K562 (cell line): Measurements from ENCODE around the gene CELF4. TPM values are rescaled to one million over a fixed set of nuclear protein-coding genes. Genes with fewer than 3 reads are reported as not detected.

ENCODE experiments used
- ATAC-seq: fragments of 200-7000 bp; cut with Tn5 transposase; 3 replicates; pipeline ENCODE4 v1.9.1; 2020; ENCODE audit warnings: moderate library complexity
- BruUV-seq: library from RNA; stranded (reverse); fragments of 400-500 nt; replicated peaks from 2 replicates; lab custom pipeline; 2021; lab: Mats Ljungman, UMichigan
- CTCF ChIA-PET: fragments of 300-600 bp; formaldehyde crosslinking; extraction: SDS; loops from one replicate; lab custom pipeline; 2021; ENCODE audit warnings: low intra/inter-chr PET ratio; lab: Yijun Ruan, JAX
- POLR2A ChIA-PET: fragments of 300-600, 350-650 bp; sonication (Branson Sonifier 250); formaldehyde crosslinking; extraction: SDS; loops from one replicate; lab custom pipeline; 2021; ENCODE audit warnings: antibody characterized with exemption, inconsistent platforms; lab: Yijun Ruan, JAX
- DNase-seq, 4 experiments: peaks; one replicate each; pipeline versions ENCODE4 v3.0.0 to v3.0.0-alpha.2; 2011 to 2018; ENCODE audit warnings: low spot score in 3 of 4, mixed read lengths in 3 of 4; ENCODE audit errors: extremely low read depth in 1 of 4
- FAIRE-seq: peaks from 2 replicates; lab custom pipeline; 2011; peaks lifted over from hg19 to GRCh38; lab: Jason Lieb, UNC
- H2AFZ ChIP-seq: 2 replicates; pipeline ENCODE4 v1.6.0; 2011; ENCODE audit warnings: low read depth, low read length, control low read depth, inconsistent platforms
- H3K27ac ChIP-seq: fragments of 200-600 bp; 3 replicates; pipeline ENCODE4 v1.8.0; 2011; ENCODE audit warnings: low read depth, mild to moderate bottlenecking, control low read depth, inconsistent platforms, low read length, moderate library complexity, mixed read lengths; ENCODE audit errors: extremely low read depth
- H3K27me3 ChIP-seq, 2 experiments: fragments of 300-600 bp in 1 of 2; 2 replicates in 1 of 2; 3 replicates in 1 of 2; pipeline versions ENCODE4 v1.6.0 to v1.8.0; 2011; ENCODE audit warnings: inconsistent platforms in 2 of 2, low read length in 2 of 2, mild to moderate bottlenecking in 1 of 2, mixed read lengths in 1 of 2, moderate library complexity in 1 of 2; ENCODE audit not compliant: control insufficient read depth in 2 of 2, insufficient read depth in 2 of 2
- H3K36me3 ChIP-seq: fragments of 300-600 bp; 3 replicates; pipeline ENCODE4 v1.8.0; 2011; ENCODE audit warnings: mild to moderate bottlenecking, low read length, inconsistent platforms; ENCODE audit not compliant: control insufficient read depth, insufficient read depth
- H3K4me1 ChIP-seq, 2 experiments: fragments of 200-600 bp in 1 of 2; replicated peaks in 1 of 2; 2 replicates in 1 of 2; 3 replicates in 1 of 2; pipeline versions ENCODE4 v1.5.1 to v1.8.0; 2011; ENCODE audit warnings: inconsistent platforms in 2 of 2, low read length in 2 of 2, mild to moderate bottlenecking in 1 of 2, mixed read lengths in 1 of 2, moderate library complexity in 1 of 2; ENCODE audit not compliant: control insufficient read depth in 2 of 2, insufficient read depth in 2 of 2
- H3K4me2 ChIP-seq: 2 replicates; pipeline ENCODE4 v1.6.1; 2011; ENCODE audit warnings: low read length, control low read depth, inconsistent platforms, mixed read lengths; ENCODE audit not compliant: insufficient read depth
- H3K4me3 ChIP-seq: fragments of 200-600 bp; sonication (generic), shearing (Covaris generic); 2 replicates; pipeline ENCODE4 v1.5.1; 2016; ENCODE audit warnings: control low read depth, inconsistent platforms
- H3K79me2 ChIP-seq: fragments of 200-600 bp; 3 replicates; pipeline ENCODE4 v1.8.0; 2011; ENCODE audit warnings: low read length, inconsistent platforms; ENCODE audit not compliant: control insufficient read depth, insufficient read depth
- H3K9ac ChIP-seq, 2 experiments: 2 replicates each; pipeline versions ENCODE4 v1.6.0 to v1.6.1; 2011; ENCODE audit warnings: low read depth in 2 of 2, low read length in 2 of 2, control low read depth in 1 of 2, inconsistent platforms in 1 of 2, mild to moderate bottlenecking in 1 of 2, mixed read lengths in 1 of 2; ENCODE audit not compliant: insufficient read depth in 1 of 2
- H3K9me1 ChIP-seq: one replicate; pipeline ENCODE4 v1.6.0; 2011; ENCODE audit warnings: inconsistent platforms, mild to moderate bottlenecking, low read length, moderate library complexity; ENCODE audit not compliant: control insufficient read depth, insufficient read depth
- H3K9me3 ChIP-seq: replicated peaks from 2 replicates; pipeline ENCODE4 v1.5.1; 2011; ENCODE audit warnings: low read depth, low read length, inconsistent platforms; ENCODE audit not compliant: control insufficient read depth, insufficient read depth
- H4K20me1 ChIP-seq: replicated peaks from 2 replicates; pipeline ENCODE4 v1.6.1; 2011; ENCODE audit warnings: low read length, inconsistent platforms, mixed read lengths; ENCODE audit not compliant: control insufficient read depth, insufficient read depth
- FOXJ3 ChIP-seq: sonication (generic); formaldehyde crosslinking; IDR thresholded peaks from 2 replicates; pipeline ENCODE4 v1.4.0; 2020; ENCODE audit warnings: mild to moderate bottlenecking, missing genetic modification reagents
- GATA2 ChIP-seq: sonication (generic); formaldehyde crosslinking; IDR thresholded peaks from 2 replicates; pipeline ENCODE4 v1.4.0; 2020; ENCODE audit warnings: mild to moderate bottlenecking, missing genetic modification reagents
- HCFC1 ChIP-seq: IDR thresholded peaks from 2 replicates; pipeline ENCODE4 v1.6.1; 2012; ENCODE audit warnings: low read depth, low read length, improper control_type of control experiment
- KLF1 ChIP-seq: fragments of 450-650 bp; IDR thresholded peaks from 2 replicates; pipeline ENCODE4 v1.6.1; 2016; ENCODE audit warnings: missing genetic modification characterization, missing compliant biosample characterization
- MTA1 ChIP-seq: fragments of 450-650 bp; IDR thresholded peaks from 2 replicates; pipeline ENCODE4 v1.6.1; 2017; ENCODE audit warnings: borderline replicate concordance
- POLR2AphosphoS5 ChIP-seq: IDR thresholded peaks from 2 replicates; pipeline ENCODE4 v1.6.1; 2011; ENCODE audit warnings: mild to moderate bottlenecking, low read depth, low read length, moderate library complexity; ENCODE audit not compliant: control insufficient read depth, insufficient read depth
- PTTG1 ChIP-seq: fragments of 450-650 bp; IDR thresholded peaks from 2 replicates; pipeline ENCODE4 v1.6.1; 2016; ENCODE audit warnings: low read depth, mild to moderate bottlenecking, missing genetic modification characterization, missing compliant biosample characterization
- RBM34 ChIP-seq: fragments of 200-400 bp; formaldehyde crosslinking; IDR thresholded peaks from 2 replicates; pipeline ENCODE4 v1.6.1; 2018; ENCODE audit warnings: low read length, borderline replicate concordance; ENCODE audit not compliant: insufficient read depth
- SETDB1 ChIP-seq: IDR thresholded peaks from one replicate; pipeline ENCODE4 v1.6.1; 2012; ENCODE audit warnings: low read length, control low read depth, inconsistent platforms
- ZNF24 ChIP-seq: fragments of 450-650 bp; IDR thresholded peaks from 2 replicates; pipeline ENCODE4 v1.6.1; 2016
- ZNF354B ChIP-seq: fragments of 250-450 bp; sonication (Bioruptor Pico); IDR thresholded peaks from 2 replicates; pipeline ENCODE4 v1.4.0; 2020
- ZNF431 ChIP-seq: sonication (generic); formaldehyde crosslinking; IDR thresholded peaks from 2 replicates; pipeline ENCODE4 v1.8.0; 2022; ENCODE audit warnings: mild to moderate bottlenecking, missing genetic modification reagents
- ZNF551 ChIP-seq: fragments of 250-450 bp; sonication (Bioruptor Pico); IDR thresholded peaks from 2 replicates; pipeline ENCODE4 v1.5.0; 2021; ENCODE audit warnings: mild to moderate bottlenecking, moderate library complexity
- WGBS: fragments of 100-300 bp; shearing (Covaris generic); methylation state at CpG from one replicate; pipeline ENCODE4 v1.1.6; 2016; ENCODE audit warnings: low coverage, mixed read lengths; ENCODE audit not compliant: insufficient coverage; ENCODE audit errors: missing lambda C conversion rate; 5-methylcytosine and 5-hydroxymethylcytosine counted together
- in situ Hi-C: fragments of 300-500 bp; cut with MboI; formaldehyde crosslinking; loops from 4 replicates; pipeline ENCODE4 v1.15.0; 2018; ENCODE audit warnings: inconsistent platforms, mixed read lengths
- intact Hi-C: fragments of 100-400 bp; cut with micrococcal nuclease; formaldehyde crosslinking; loops from 2 replicates; pipeline ENCODE4 v1.14.2; 2022
- polyA plus RNA-seq, 8 experiments: library from polyadenylated mRNA; depleted of rRNA in 4 of 8; stranded (reverse) in 5 of 8; unstranded in 3 of 8; fragments of >200 nt; fragmentation: Nextera tagmentation in 2 of 8; fragmentation: Illumina TruSeq in 1 of 8; extraction: Ambion mirVana in 2 of 8; extraction: Trizol in 1 of 8; gene quantifications; 2 replicates each; pipeline versions ENCODE4 v1.2.1 to v1.2.3, GENCODE V29; 2011 to 2014; ENCODE audit warnings: inconsistent platforms in 1 of 8, missing spikeins in 1 of 8
- total RNA-seq, 7 experiments: library from RNA; depleted of rRNA in 6 of 7; stranded (reverse); fragments of >200 nt in 6 of 7; fragmentation: Illumina TruSeq in 2 of 7; extraction: Trizol in 2 of 7; gene quantifications; 2 replicates each; pipeline versions ENCODE4 v1.2.1 to v1.2.3, GENCODE V29; 2011 to 2021; ENCODE audit warnings: low replicate concordance in 1 of 7
- TF ChIP-seq, protein P1 (sequence below): fragments of 450-650 bp; IDR thresholded peaks from 2 replicates; pipeline ENCODE4 v1.6.1; 2016; ENCODE audit warnings: antibody characterized with exemption
- TF ChIP-seq, protein P2 (sequence below), 2 experiments: IDR thresholded peaks; 2 replicates each; pipeline ENCODE4 v1.6.1; 2011; ENCODE audit warnings: borderline replicate concordance in 1 of 2, control low read depth in 1 of 2, low read depth in 1 of 2, low read length in 1 of 2, mild to moderate bottlenecking in 1 of 2, mixed read lengths in 1 of 2, moderate library complexity in 1 of 2; ENCODE audit not compliant: insufficient read depth in 1 of 2, insufficient read length in 1 of 2, poor library complexity in 1 of 2, severe bottlenecking in 1 of 2; ENCODE audit errors: extremely low read depth in 1 of 2
- TF ChIP-seq, protein P3 (sequence below): IDR thresholded peaks from 3 replicates; pipeline ENCODE4 v1.6.1; 2011; ENCODE audit warnings: borderline replicate concordance, mild to moderate bottlenecking; ENCODE audit not compliant: insufficient read length, insufficient read depth
- TF ChIP-seq, protein P4 (sequence below): fragments of 450-650 bp; IDR thresholded peaks from 2 replicates; pipeline ENCODE4 v1.6.1; 2016

CELF4 gene
- total and polyA plus RNA-seq, 9 of the 15 experiments (the other 6 are each of a cell fraction or from before 2014, with no cell fraction given), result 0.04 to 0.24 (median 0.07) TPM; not detected in 3

DNA sequence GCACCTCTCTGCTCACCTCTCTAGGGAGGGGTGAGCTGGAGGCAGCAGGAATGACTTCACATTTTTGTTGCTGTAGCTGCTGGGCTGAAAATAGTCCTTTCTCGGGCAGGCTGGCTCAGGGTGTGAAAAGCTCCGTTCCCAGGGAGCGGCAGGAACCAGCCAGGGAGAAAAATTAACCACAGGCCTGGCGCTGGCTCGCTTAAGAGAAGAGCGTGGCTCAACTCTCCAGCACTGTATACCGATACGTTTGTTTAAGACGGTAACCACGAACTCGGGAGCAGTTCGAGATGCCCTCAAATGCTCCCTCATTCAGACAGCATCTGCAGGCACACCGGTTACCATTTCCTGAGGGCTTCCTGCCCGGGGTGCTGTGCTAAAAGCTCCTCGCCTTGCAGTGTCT lies 129.6 kb downstream of the CELF4 start (continued):
- TF ChIP-seq, protein P1, sequence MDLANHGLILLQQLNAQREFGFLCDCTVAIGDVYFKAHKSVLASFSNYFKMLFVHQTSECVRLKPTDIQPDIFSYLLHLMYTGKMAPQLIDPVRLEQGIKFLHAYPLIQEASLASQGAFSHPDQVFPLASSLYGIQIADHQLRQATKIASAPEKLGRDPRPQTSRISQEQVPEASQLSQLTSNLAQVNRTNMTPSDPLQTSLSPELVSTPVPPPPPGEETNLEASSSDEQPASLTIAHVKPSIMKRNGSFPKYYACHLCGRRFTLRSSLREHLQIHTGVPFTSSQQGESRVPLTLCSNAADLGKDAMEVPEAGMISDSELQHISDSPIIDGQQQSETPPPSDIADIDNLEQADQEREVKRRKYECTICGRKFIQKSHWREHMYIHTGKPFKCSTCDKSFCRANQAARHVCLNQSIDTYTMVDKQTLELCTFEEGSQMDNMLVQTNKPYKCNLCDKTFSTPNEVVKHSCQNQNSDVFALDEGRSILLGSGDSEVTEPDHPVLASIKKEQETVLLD, result no peak

DNA sequence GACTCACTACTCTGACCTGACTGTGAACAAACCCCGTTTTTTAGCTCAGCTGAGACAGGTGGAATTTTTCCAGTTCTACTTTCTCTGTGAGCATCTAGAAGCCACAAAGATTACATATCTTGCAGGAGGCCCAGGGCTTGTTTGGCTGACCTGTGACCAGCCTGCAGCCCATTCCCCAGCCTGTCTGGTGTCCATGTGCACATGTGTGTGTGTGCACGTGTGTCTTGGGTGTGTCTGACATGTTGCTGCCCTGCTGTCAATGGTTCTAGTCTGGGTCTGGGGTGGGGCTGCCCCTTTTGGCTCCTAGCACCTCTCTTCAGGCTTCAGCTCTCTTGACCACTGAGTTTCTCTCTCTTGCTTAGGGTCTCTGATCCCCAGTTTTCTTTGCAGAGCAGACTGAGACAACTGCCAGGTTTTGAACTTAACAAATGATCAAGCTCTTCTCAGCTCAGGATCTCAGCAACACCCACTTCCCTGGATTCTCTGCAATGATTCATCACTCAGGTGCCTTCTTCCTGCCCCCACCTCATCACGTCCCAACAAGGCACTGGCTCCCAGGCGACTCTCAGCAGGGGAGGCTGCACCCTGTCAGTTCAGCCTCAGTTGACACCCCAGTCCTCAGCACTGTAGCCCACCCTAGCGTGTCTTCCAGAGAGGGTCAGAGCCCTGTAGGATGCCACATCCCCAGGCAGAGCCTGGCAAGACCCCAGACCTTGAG lies 130.3 kb downstream of the CELF4 start:
- Histone ChIP-seq H3K9me1 (no peaks in the 10 kb centered on the region), H3K27me3 (no peaks in the 10 kb centered on the region), H3K79me2 (no peaks in the 10 kb centered on the region), H3K36me3 (no peaks in the 10 kb centered on the region), H3K4me3 (no peak overlapping the region), H3K4me2 (no peak overlapping the region), H2AFZ (no peak overlapping the region), H3K27ac (no peak overlapping the region), H3K9me3 (no peaks in the 10 kb centered on the region), H3K9ac (no peak overlapping the region), H3K4me1 (no peaks in the 10 kb centered on the region), H4K20me1 (no peaks in the 10 kb centered on the region)
- ATAC-seq, result no peak
- FAIRE-seq, result no peak
- ChIA-PET CTCF (no interaction called here), POLR2A (interaction anchor here (0.5 kb wide), 1 partner anchor 1101 kb away, joined by 3 read pairs; no protein-coding TSS in a partner anchor)
- DNase-seq, result no peak
- intact Hi-C loops (no loop called here), in situ Hi-C loops (no loop called here)
- 0% methylated on average over 5 of the region's 5 CpGs for WGBS
- no TSS peak for BruUV-seq
- no peak for TF ChIP-seq SETDB1
- TF ChIP-seq, protein P2, sequence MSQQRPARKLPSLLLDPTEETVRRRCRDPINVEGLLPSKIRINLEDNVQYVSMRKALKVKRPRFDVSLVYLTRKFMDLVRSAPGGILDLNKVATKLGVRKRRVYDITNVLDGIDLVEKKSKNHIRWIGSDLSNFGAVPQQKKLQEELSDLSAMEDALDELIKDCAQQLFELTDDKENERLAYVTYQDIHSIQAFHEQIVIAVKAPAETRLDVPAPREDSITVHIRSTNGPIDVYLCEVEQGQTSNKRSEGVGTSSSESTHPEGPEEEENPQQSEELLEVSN (IDR thresholded peaks at IDR 0.05; ENCODE audit: borderline replicate concordance in 1 of 2, extremely low read depth in 1 of 2, insufficient read depth in 1 of 2, insufficient read length in 1 of 2, low read depth in 1 of 2, low read length in 1 of 2, poor library complexity in 1 of 2, severe bottlenecking in 1 of 2), result no peak
- TF ChIP-seq ZNF431 (CRISPR knock-in tag), result no peak
- TF ChIP-seq FOXJ3 (CRISPR knock-in tag), result no peak
- no peak for TF ChIP-seq KLF1 (tag)
- no peak for TF ChIP-seq GATA2 (CRISPR knock-in tag)
- TF ChIP-seq, protein P3, sequence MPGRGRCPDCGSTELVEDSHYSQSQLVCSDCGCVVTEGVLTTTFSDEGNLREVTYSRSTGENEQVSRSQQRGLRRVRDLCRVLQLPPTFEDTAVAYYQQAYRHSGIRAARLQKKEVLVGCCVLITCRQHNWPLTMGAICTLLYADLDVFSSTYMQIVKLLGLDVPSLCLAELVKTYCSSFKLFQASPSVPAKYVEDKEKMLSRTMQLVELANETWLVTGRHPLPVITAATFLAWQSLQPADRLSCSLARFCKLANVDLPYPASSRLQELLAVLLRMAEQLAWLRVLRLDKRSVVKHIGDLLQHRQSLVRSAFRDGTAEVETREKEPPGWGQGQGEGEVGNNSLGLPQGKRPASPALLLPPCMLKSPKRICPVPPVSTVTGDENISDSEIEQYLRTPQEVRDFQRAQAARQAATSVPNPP, result no peak
- TF ChIP-seq MTA1, result no peak
- no peak for TF ChIP-seq ZNF551 (CRISPR knock-in tag)
- TF ChIP-seq RBM34, result no peak
- no peak for TF ChIP-seq POLR2AphosphoS5
- no peak for TF ChIP-seq PTTG1 (tag)
- TF ChIP-seq HCFC1, result no peak
- no peak for TF ChIP-seq ZNF24
- no peak for TF ChIP-seq ZNF354B (CRISPR knock-in tag)
- TF ChIP-seq, protein P4, sequence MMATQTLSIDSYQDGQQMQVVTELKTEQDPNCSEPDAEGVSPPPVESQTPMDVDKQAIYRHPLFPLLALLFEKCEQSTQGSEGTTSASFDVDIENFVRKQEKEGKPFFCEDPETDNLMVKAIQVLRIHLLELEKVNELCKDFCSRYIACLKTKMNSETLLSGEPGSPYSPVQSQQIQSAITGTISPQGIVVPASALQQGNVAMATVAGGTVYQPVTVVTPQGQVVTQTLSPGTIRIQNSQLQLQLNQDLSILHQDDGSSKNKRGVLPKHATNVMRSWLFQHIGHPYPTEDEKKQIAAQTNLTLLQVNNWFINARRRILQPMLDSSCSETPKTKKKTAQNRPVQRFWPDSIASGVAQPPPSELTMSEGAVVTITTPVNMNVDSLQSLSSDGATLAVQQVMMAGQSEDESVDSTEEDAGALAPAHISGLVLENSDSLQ, result no peak
